Ishikawa (cell line): ENCODE results near the gene RPS21.

Experiments used
- CEBPB ChIP-seq: IDR thresholded peaks from 2 replicates; pipeline ENCODE4 v1.6.1; 2012
- CREB1 ChIP-seq: IDR thresholded peaks from 2 replicates; pipeline ENCODE4 v1.6.1; 2012; ENCODE audit warnings: low read depth
- EGR1 ChIP-seq: IDR thresholded peaks from 2 replicates; pipeline ENCODE4 v1.6.1; 2012
- EP300 ChIP-seq: IDR thresholded peaks from 2 replicates; pipeline ENCODE4 v1.6.1; 2012; ENCODE audit warnings: borderline replicate concordance
- FOXM1 ChIP-seq: IDR thresholded peaks from 2 replicates; pipeline ENCODE4 v1.6.1; 2012; ENCODE audit warnings: low read depth, borderline replicate concordance
- NFIC ChIP-seq: IDR thresholded peaks from 2 replicates; pipeline ENCODE4 v1.6.1; 2012
- RAD21 ChIP-seq: IDR thresholded peaks from 2 replicates; pipeline ENCODE4 v1.6.1; 2012; ENCODE audit warnings: low read depth
- TAF1 ChIP-seq: IDR thresholded peaks from 2 replicates; pipeline ENCODE4 v1.6.1; 2012; ENCODE audit warnings: low read depth, mild to moderate bottlenecking
- TCF12 ChIP-seq: IDR thresholded peaks from 2 replicates; pipeline ENCODE4 v1.6.1; 2012; ENCODE audit warnings: low read depth
- TEAD4 ChIP-seq: IDR thresholded peaks from 2 replicates; pipeline ENCODE4 v1.6.1; 2012
- YY1 ChIP-seq: IDR thresholded peaks from 2 replicates; pipeline ENCODE4 v1.6.1; 2012; ENCODE audit warnings: low read depth
- ZBTB7A ChIP-seq: IDR thresholded peaks from 2 replicates; pipeline ENCODE4 v1.6.1; 2012; ENCODE audit warnings: low read depth
- TF ChIP-seq, protein P1 (sequence below): IDR thresholded peaks from 2 replicates; pipeline ENCODE4 v1.6.1; 2012
- TF ChIP-seq, protein P2 (sequence below): IDR thresholded peaks from 2 replicates; pipeline ENCODE4 v1.6.1; 2012
- TF ChIP-seq, protein P3 (sequence below): IDR thresholded peaks from 2 replicates; pipeline ENCODE4 v1.6.1; 2012; ENCODE audit warnings: low read depth, mild to moderate bottlenecking

RPS21 gene

DNA sequence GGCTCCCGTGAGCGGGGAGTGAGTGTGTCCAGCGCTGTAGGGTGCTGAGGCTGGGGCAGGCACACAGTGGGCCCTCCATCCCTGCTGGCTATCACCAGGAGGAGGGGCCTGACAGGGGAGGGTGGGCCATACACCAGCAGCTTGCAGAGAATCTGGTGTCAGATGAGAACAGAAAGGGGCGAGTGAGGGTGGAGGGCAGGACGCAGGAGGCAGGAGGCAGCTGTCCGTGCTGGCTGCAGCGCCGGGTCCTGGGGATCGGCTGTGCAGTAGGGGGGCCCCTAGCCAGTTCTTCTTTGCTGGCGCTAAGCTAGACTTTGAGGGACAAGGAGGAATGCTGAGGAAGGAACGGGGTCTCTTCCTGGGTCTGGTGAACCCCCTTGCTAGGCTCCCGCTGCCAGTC, 21.7 kb downstream of the RPS21 start:
- TF ChIP-seq EGR1 = no peak
- TF ChIP-seq TEAD4 = no peak
- TF ChIP-seq NFIC = no peak
- TF ChIP-seq YY1 = no peak
- TF ChIP-seq TAF1 = no peak
- TF ChIP-seq, protein P1, sequence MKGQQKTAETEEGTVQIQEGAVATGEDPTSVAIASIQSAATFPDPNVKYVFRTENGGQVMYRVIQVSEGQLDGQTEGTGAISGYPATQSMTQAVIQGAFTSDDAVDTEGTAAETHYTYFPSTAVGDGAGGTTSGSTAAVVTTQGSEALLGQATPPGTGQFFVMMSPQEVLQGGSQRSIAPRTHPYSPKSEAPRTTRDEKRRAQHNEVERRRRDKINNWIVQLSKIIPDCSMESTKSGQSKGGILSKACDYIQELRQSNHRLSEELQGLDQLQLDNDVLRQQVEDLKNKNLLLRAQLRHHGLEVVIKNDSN = no peak
- TF ChIP-seq CEBPB = no peak
- no peak for TF ChIP-seq TCF12
- no peak for TF ChIP-seq EP300

DNA sequence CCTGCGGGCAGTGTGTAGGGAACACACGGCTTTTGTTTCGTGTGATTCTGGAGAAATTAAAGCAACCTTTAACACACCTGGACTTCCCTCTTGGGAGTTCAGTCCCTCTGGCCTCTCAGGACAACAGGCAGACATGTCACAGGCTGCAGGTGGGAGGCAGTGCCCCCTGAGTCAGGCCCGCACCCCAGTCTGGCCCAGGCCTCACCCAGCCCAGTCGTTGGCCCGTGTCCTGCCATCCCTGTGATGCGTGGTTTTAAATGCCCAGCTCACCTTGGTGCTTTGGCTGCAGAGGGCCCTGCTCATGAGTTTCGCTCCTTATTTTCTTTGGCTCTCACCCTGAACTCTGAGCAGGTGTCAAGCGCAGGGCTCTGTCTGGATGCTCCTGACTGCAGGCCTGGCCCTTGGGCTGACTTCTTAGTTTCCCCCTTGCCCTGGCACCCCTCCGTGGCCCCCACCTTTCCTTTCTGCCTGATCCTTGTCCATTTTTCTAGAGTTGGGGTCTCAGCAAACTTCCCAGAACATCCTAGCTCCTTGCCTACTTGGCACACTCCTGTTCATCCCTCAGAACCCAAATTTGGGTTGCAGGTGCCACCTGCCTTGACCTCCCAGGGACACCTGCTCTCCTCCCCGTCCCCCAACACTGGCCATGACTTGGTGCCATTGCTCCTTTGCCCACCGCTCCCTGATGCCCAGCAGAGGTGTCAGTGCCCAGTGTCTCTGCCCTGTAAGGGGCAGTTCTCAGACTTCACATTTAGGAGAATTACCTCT, 22.4 kb downstream of the RPS21 start:
- TF ChIP-seq, protein P2, sequence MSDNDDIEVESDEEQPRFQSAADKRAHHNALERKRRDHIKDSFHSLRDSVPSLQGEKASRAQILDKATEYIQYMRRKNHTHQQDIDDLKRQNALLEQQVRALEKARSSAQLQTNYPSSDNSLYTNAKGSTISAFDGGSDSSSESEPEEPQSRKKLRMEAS = no peak
- no peak for TF ChIP-seq TAF1
- TF ChIP-seq CREB1 = no peak
- TF ChIP-seq TCF12 = no peak
- TF ChIP-seq YY1 = no peak
- TF ChIP-seq, protein P1 = no peak
- TF ChIP-seq TEAD4 = no peak

DNA sequence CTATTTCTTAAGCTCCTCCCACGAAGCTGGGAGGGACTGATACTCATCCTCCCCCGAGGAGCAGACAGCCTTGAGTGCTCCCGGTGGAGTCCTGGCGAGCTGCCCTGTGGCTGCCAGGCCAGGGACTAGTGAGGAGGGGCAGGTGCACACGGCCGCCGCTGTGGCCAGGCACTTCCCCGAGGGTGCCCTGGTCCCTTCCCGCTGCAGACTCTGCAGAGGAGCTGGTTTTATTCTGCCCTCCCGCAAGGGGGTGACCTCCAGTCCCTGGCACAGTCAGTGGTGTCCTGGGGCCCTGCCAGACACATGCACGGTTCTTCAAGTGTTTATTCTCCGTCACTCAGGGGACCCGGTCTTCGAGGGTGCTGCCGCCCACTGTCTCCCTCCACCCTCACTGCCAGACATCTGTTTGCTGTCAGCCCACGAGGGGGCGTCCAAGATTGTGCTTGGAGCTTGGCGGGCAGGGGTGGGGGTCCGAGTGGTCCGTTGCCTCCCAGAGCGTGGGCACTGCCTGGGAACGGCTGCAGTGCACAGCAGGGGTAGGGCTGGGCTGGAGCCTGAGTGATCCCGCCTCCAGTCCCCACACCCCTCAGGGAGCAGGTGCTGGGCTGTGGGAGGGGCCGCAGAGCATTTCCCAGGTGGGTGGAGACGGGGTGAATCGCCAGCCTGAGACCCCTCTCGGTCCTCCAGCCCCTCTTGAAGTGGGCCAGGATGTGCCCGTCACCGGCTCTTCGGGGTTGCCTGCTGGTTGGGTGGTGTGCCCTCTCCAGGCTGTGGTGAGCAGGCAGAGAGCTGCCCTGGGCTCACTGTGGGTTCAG, 23.2 kb downstream of the RPS21 start:
- 0 out of 2 replicates have a peak, but pooled peaks have one; percentile 5 for TF ChIP-seq EP300
- TF ChIP-seq, protein P1 = no peak
- no peak; the same call in 1 of the 2 replicates for TF ChIP-seq EGR1
- TF ChIP-seq, protein P2 = no peak; the same call in 1 of the 2 replicates
- TF ChIP-seq NFIC = no peak; the same call in 1 of the 2 replicates
- no peak for TF ChIP-seq TCF12
- TF ChIP-seq, protein P3, sequence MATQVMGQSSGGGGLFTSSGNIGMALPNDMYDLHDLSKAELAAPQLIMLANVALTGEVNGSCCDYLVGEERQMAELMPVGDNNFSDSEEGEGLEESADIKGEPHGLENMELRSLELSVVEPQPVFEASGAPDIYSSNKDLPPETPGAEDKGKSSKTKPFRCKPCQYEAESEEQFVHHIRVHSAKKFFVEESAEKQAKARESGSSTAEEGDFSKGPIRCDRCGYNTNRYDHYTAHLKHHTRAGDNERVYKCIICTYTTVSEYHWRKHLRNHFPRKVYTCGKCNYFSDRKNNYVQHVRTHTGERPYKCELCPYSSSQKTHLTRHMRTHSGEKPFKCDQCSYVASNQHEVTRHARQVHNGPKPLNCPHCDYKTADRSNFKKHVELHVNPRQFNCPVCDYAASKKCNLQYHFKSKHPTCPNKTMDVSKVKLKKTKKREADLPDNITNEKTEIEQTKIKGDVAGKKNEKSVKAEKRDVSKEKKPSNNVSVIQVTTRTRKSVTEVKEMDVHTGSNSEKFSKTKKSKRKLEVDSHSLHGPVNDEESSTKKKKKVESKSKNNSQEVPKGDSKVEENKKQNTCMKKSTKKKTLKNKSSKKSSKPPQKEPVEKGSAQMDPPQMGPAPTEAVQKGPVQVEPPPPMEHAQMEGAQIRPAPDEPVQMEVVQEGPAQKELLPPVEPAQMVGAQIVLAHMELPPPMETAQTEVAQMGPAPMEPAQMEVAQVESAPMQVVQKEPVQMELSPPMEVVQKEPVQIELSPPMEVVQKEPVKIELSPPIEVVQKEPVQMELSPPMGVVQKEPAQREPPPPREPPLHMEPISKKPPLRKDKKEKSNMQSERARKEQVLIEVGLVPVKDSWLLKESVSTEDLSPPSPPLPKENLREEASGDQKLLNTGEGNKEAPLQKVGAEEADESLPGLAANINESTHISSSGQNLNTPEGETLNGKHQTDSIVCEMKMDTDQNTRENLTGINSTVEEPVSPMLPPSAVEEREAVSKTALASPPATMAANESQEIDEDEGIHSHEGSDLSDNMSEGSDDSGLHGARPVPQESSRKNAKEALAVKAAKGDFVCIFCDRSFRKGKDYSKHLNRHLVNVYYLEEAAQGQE = no peak
- no peak for TF ChIP-seq FOXM1
- TF ChIP-seq CEBPB = no peak
- TF ChIP-seq ZBTB7A = peak; percentile 91
- no peak for TF ChIP-seq TEAD4
- TF ChIP-seq TAF1 = no peak
- TF ChIP-seq RAD21 = peak; percentile 69
- no peak for TF ChIP-seq CREB1
- no peak for TF ChIP-seq YY1

DNA sequence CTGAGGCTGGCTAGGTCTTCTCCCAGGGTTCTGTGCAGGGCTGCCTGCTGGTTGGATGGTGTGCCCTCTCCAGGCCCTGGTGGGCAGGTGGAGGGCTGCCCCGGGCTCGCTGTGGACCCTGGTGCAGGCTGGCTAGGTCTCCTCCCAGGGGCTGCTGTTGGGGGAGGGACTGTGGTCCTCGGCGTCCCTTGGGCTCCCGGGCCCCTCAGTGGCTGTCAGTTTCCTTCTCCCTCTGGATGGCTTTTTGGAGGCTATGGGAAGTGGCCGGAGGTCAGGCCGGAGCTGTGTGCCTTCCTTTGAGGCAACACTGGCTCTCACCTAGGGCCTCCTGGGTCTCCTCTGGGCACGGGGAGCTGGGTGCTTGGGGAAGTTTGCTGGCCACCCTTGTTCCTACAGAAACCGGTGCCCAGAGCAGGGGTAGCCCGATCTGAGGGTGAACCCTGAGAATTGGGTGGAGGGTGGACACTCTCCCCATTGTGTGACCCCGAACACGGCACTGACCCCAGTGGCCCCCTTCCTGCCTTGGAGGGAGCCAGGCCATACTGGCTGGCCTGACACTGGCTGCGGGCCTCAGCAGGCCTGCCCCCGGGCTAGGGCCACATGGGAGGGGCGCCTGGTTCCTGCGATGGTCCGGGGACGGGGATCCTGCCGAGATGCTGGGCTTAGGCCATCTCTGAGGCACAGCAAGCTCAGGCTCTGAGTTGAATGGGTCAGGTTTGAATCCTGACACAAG, 24.0 kb downstream of the RPS21 start:
- TF ChIP-seq YY1 = no peak
- TF ChIP-seq TEAD4 = no peak
- TF ChIP-seq, protein P1 = no peak
- TF ChIP-seq, protein P2 = no peak
- TF ChIP-seq, protein P3 = no peak
- no peak for TF ChIP-seq TCF12
- TF ChIP-seq CREB1 = no peak
- no peak for TF ChIP-seq FOXM1
- TF ChIP-seq EGR1 = no peak
- TF ChIP-seq TAF1 = no peak
